Hypothalamus (tissue), 51 donors: ENCODE results near the gene TIGAR.

Experiments
- DNase-seq, 51 donors: peaks; one replicate each; lab custom pipeline; 2025; lab: John Stamatoyannopoulos, UW

The TIGAR gene

DNA sequence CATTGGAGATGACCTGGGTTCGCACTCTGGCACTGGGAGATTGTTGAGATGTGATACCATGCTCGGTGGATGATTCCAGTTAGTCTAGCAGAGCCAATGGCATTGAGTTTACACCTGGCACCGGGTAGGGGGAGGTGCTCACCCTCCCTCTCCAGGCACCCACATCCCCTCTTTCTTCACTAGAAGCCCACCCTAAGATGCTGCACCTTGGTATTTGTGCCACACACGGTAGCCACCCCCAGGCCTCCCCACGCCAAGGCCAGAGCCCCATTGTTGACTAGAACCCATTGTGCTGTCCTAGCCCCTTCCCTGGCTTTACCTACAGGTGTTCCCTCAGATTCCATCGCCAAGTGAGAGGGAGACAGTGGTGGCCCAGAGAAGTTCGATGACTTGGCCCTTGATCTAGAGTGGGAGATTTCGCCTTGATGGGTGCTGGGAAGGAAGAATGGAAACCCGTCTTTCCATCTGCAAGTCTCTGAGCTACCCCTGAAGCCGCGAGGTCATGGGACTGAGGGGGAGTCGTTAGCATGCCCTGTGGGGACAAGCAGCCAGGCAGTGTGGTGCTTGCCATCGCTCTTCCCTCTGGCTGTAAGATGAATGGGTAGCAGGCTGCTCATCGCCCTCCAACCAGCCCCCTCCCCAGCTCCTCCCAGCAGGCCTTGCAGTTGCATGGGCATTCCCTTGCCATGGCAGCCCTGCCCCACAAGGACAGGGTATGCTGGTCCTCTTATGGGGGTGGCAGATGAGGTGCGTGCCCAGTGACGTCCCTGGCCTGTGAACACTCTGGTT lies 38.7 kb upstream of the TIGAR start:
- no peak for DNase-seq

DNA sequence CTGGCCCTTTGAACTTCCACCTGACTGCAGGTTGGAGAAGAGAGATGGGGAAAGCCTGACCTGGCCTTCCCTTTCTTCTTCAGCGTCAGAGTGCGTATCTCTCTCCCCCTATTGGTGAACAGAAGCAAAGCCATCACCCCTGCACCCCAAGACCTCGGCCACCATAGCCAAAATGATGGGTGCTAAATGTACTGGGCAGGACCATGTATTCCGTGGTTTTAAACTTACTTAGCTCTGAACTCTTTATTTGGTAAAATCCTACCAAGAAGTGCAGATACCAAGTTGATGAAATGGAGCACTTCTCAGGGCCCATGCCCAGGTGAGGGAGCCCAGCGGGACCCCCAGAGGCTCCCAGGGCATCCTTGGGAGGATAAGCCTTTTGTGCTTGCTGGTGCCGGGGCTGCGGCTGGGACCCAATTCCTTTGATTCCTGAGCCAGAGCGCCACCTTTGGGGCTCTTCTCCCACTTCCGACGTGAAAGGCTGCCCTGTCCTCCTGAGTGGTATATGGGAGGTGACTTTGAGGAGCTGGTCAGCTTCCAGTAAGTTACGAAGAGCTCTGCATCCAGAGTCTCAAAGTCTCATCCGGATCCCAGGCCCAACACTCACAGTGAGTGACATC lies 38.0 kb upstream of the TIGAR start:
- no peak for DNase-seq

DNA sequence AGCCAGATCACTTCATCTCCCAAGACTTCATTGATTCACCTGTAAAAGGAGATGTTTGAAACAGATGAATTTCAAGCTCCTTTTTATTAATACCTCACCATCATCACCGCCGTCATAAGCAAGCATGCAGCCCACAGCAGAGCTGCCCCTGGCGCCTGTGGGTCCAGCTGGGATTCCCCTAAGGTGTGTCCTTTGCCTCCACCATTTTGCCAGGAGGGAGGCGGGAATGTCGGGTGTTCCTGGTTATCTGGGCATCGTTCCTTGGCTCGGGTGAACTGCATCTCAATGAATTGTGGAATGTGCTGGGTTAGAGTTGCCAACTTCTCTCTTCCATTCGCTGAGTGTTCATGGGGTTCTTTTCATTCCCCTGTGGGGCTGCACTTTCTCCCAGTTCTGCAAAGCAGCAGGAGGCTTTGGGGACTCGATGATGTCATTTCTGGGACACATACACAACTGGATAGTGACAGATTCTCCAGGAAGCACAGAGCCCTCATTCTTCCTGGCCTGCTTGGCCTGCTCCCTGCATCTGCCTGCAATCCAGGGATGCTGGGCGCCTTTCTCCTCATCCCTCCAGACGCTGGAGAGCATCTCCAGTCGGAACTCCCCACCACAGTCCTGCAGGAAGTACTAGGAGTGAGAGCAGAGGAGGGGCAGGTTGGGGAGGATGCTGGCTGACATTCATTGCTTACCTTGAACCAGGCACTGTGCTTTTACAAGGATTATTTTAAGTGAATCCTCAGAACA lies 37.3 kb upstream of the TIGAR start:
- DNase-seq = peak in 6 of 51 donors; percentile 22 to 61 (median 36)

DNA sequence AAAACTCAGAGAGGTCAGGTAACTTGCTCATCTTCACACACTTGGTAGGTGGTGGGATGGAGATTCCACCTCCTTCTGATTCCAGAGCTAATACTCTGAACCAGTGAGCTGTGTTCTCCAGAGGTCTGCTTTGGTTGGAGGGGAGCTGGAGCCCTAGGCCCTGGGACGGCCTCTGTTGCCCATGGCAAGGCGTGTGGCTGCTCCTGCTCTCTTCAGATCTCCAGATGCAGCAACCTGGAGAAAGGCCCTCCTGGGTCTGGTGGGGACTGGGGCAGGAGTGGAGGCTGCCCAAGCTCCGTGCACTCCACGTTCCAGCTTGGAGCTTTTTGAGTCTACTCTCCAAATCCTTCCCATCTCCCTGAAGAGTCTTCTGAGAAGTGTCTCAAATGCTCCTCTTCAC lies 36.7 kb upstream of the TIGAR start:
- no peak for DNase-seq

DNA sequence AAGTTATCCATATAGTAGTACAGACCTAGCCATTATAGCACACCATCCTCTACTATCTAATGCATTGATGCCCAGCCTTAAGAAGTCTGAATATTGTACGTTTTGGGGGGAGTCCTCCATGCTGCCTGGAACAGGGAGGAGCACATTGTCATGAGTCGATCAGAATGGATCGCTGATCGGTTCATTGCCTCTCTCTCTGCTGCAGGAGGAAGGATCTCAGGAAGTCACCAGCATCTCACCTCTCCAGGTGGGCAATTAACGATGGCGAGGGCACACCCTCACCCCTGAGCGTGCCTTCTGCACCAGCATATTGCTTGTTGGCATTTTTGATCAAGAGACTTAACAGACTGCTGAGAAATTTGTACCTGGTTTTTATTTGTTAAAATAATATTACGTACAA lies 35.9 kb upstream of the TIGAR start:
- DNase-seq = no peak

DNA sequence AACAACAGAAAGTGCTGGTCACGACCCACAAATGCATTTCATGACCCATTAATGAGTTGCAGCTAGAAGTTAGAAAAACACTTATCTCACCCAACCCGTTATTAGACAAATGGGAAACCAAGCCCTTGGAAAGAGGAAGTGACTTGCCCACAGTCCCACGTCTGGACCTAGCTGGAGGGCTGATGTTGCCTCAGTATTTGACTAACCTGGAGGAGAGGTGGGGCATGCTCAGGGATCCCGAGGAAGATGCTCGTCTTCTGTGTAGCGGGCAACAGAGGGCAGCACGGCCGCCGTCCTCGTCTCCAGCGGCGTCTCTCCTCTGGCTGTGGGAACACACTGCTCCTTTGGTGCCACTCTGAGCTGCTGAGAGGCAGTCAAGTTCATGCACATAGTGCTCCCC lies 34.8 kb upstream of the TIGAR start:
- DNase-seq = no peak

DNA sequence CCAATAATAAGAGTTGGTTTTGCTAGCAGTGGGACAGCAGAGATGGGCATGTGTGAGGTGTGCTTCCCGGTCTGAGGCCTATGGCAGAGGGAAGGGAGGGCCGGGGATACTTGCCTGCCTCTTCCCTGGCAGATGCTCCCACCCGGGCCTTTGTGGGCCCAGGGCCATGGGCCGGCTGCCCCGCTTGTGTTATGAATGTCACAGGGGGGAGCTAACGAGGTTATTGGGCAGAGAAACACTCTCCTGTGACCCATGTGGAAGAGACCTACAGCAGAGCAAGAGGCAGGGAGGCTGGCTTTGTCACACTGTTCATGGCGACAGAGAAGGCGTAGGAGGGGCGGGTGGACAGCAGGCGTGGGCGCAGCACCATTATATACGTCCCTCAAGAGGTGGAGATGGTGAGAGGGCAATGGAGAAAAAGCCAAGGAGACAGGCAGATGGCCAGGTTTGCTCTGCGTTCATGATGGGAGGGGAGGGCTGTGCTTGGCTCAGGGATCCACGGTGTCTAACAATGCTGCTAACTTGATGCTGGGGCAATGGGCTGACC lies 34.2 kb upstream of the TIGAR start:
- no peak for DNase-seq

DNA sequence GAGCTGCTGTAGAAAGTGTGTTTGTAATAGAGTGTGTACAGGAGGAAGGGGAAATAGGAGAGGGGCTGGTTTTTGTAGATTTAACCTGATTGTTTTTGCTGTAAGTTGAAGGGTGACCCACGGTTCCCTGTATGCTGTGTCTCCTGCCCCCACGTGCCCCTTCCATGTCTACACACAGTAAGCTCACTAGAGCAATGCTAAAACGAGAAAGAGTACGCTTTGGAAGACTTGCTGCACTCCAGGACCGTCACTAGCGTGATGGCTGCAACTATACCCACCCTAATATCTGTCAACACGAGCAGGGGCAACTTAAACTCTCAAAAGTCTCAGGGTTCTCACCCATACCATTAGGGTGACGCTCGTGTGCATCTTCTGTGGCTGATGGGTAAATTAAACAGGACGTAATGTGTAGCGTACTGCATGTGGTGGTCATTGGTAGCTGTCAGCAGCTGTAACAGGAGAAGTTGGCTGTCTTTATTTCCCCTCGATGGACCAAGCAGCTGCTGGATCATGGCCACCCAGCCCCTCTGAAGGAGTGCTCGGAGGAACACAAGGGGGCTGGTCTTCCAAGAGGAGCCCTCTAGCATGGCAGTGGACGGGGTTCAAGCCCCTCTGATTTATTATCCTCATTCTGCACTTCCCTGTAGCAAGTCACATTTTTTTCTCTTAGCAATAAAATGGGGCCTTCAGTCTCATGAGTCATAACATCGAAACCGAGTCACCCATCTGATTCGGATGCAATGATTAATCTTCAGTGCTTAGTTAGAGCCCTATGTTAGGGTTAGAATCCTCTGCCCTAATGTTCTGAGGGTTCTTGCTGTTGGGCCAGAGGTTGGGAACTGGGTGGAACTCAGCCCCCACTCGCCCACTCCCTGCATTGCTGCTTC lies 33.4 kb upstream of the TIGAR start:
- DNase-seq = peak in 1 of 51 donors; percentile 31

DNA sequence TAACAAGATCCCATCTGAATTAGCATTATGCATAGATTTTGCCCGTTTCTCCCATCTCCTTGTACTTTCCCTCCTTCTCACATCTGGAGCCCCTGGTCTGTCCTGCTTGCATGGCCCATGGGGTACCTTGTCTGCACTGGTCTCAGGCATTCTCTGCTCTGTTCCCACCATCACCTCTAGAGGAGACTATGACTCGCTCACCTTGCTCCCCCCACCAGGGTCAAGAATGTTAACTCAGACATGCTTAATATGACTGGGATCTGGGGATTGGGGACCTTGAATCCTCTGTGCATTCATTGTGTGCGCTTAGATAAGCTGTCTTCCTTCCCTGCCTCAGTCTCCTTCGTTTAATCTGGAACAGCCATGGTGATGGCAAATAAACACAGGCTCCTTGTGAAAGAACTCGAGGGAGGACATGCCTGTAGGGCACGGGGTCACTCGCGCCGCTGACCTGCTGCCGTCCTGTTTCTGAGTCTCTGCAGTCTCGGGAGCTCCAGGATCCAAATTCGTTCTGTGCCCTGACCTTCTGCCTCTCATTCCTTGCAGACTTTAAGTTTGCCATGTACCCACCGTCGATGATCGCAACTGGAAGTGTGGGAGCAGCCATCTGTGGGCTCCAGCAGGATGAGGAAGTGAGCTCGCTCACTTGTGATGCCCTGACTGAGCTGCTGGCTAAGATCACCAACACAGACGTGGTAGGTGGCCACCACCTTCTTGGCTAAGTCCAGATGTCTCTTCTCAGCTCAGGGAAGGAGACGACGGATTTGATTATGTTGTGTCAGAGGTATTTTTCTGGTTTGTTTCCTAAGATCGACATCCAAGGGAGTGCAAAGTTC lies 32.5 kb upstream of the TIGAR start:
- peak in 1 of 51 donors; percentile 28 for DNase-seq

DNA sequence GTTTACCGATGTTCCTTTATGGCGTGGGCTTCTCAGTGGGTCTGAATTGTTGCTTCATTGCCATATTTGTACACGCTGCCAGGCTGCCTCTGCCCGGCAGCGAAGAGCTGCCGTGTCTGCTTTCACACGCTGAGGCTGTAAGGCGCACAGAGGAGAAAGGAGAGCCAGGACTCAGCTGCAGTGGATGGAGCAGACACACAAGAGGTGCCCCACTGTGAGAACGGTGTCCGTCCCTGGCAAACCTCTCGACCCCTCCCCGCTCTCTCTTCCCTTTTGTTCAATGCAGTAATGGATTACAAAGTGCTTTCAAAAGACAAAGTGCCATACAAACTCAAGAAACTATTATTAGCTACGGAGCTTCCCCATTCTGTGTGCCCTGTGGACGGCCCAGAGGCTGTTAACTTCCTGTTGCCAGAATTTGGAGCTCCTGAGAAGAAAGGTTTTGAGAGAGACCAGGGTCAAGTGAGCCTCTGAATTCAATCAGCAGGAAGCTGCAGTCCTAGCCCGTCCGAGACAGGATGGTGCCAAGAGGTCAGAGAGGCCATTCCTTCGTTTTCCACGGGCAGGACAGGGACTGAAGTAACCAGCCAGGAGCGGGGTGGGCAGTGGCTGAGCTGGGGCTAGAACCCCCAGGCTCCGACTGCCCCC lies 31.7 kb upstream of the TIGAR start:
- DNase-seq = peak in 2 of 51 donors; percentile 22 to 45

DNA sequence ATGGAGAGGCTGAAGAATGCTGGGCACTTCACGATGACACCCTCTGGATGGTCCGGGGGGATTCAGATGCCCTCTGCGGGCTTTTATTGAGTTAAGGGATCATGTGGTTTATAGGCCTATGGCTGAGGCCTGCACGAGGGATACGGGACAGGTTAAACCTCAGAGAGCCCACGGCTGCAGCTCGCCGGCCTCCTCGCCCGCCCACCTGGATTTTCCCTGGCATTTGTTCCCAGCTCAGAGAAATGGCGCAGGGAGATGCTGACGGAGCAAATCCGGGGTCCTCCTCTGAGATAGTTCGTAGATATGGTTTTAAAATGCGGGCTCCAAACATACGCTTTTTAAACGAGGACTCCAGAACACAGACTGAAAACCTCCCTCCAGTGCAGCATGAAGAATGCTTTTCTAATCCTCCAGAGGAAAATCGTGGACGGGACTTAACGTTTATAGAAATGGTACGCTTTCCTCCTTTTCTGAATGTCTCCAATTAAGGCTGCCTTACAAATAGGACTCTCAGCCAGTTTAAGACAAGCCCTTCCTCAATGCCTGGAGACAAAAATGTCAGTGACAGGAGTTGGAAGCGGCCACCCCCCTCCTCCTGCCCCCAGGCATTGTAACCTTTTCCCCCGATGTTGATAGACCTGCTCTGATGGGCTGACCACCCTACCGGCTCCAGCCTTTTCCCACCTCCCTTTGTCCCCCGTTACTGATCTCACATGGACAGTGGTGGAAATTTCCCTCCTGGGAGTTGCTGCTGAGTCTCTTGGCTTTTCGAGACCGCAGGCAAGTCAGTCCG lies 30.8 kb upstream of the TIGAR start:
- DNase-seq = no peak

DNA sequence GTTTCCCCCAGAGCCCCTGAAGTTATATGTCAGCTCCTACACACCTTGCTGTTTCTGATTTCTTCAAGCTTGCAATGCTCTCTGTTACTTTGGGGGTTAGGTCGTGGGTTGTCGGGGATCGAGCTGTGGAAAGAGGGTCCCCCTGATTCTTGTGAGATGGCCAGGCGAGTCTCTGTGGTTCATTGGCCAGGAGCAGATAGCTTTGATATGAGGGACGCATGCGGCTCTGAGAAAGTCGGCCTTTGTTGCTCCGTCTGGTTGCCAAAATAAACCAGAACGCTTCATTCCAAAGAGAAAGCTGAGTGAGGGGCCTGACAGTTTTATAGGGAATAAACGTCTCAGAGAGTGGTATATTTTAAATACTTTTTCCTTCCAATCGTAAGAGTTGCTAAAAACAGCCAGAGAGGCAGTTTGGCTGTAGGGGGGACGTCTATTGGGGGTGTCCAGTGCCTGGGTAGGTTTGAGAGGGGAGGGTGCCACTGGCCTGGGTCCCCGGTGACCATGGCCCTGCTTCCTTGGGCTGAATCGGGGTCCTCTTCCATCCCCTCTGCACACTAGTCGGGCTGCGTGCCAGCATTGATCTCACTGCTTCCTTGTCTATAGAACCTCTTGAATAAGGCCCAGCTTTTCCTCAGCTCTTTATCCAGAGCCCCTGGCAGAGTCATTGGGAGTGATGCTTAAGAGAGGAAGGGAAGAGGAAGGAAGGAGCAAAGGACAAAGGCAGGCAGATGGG lies 28.5 kb upstream of the TIGAR start:
- no peak for DNase-seq

DNA sequence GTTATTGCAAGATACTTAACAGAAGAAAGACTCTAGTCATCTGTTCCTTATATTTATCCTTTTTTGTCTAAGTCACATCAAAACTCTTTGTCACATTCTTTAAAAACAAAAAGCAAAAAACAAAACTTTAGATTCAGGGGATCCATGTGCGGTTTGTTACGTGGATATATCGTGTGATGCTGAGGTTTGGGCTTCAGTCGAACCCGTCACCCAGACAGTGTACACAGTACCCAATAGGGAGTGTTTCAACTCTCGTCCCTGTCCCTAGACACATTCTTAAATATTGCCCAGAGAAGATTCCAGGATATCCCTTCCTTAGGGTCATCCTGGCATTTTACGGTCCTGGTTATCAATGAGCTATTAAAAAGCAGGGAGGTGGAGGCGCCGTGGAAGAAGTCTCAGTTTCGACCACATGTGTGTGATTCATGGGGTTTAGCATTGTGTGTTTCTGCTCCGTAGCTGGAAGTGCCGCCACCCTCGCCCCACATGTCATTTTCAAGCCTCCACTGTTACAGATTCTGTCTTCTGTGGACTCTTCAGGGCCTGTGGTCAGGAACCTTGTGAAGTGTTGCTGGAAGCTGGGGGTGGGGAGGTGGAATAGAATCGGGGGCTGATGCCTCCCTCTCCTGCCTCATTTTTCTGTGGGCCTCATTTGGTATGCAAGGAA lies 27.6 kb upstream of the TIGAR start:
- DNase-seq = peak in 2 of 51 donors; percentile 47 to 64

DNA sequence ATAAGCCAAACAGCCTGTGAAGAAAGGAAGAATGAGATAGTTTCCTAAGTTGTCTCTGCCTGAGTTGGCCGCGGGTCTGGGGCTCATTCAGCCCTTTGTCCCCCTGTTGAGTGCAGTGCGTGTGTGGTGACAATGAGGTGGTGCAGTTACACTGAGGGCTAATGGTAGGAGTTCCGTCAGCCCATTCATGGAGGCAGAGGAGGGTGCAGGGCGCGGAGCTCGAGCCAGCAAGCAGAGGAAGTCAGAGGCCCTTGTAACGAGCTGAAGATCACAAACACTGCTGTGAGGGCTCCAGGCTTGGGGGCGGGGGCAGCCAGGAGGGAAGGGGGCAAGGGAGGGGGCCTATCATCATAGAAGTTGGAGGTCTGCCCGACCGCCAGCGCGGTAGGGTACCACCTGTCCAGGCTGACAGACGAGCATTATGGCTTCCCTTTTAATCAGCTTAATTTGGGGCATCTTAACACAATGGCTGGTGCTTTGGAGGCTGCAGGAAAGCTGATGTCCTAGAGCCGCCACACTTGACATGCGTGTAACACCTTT lies 27.0 kb upstream of the TIGAR start:
- DNase-seq = peak in 14 of 51 donors; percentile 20 to 65 (median 45)

DNA sequence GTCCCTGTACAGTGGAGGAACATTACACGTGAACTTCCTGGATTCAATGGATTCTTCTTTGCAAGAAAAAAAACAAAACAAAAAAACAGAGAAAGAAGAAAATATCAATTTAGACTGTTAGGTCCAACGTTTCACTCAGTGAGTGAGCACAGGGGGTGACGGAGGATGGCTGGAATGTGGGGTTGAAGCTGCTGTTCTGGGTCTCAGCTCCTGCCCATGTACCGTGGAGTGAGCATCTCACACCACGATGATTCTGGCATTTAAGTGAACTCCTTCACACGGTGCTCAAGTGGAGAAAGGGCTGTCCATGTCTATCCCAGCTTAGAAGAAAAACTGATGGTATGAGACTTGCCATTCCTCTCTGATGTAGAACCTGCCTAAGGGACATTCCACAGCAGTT lies 24.3 kb upstream of the TIGAR start:
- no peak for DNase-seq

DNA sequence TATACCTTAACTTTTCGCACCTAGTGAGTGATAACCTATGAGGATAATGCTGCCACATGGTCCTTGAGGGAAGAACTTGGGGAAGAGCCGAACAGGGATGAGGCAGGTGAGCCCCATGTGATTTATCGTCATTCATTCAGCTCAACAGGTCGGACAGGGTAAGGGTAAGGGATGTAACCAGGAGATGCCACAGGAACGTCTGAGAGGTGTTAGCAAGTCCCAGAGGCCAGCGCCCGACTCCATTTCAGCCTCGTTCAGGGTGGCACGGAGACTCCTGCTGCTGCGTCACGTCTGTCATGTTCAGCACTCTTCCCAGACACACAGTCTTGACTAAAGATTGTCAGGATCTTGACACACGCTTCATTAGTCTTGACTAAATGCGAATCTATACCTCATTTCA lies 23.4 kb upstream of the TIGAR start:
- DNase-seq = no peak

DNA sequence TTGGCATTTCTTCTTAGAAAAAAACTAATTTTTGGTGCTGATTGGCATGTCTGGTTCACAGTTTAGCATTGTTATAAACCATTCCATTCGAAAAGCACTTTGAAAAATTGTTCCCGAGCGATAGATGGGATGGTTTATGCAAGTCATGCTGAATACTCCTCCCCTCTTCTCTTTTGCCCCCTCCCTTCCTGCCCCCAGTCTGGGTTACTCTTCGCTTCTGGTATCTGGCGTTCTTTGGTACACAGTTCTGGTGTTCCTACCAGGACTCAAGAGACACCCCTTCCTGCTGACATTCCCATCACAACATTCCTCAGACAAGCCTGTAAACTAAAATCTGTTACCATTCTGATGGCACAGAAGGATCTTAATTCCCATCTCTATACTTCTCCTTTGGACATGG lies 20.1 kb upstream of the TIGAR start:
- no peak for DNase-seq
